HG03565 (cell line): ENCODE results near the gene ARHGAP26.
"Not testable (repeated sequence)": the region's sequence is repeated elsewhere in the genome, so short reads cannot be mapped to it uniquely, and the experiment has no call there.

Experiments used
- ATAC-seq: cut with Tn5 transposase; IDR thresholded peaks from one replicate; pipeline ENCODE4 v1.9.1; 2021; ENCODE audit warnings: mild to moderate bottlenecking, moderate library complexity; ENCODE audit not compliant: unreplicated experiment

ARHGAP26 gene

GRCh38 chr5:143191720-143192119 is 421.5 kb downstream of the ARHGAP26 start:
- no peak for ATAC-seq

GRCh38 chr5:143192191-143192900 is 422.2 kb downstream of the ARHGAP26 start:
- ATAC-seq = no peak

DNA sequence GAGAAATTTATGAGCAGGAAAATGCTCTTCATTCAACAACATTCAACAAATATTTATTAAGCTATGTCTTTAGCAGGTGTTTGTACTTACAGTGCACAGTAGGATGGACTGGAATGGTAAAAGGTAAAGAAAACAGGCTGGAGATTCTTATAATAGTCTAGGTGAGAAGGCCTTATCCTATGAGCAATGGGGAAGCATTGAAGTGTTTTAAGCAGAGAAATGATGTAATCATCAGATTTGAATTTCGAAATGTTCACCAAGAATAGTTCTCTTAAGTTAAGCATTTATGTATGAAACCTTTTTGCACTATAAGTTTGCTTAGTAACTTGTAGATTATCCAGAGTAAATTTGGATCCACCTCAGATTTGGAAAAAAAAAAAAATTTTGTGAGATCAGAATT is 424.0 kb downstream of the ARHGAP26 start:
- no peak for ATAC-seq

GRCh38 chr5:143194713-143195112 is 424.5 kb downstream of the ARHGAP26 start:
- ATAC-seq = no peak

GRCh38 chr5:143195491-143195890 is 425.3 kb downstream of the ARHGAP26 start:
- ATAC-seq = no peak

DNA sequence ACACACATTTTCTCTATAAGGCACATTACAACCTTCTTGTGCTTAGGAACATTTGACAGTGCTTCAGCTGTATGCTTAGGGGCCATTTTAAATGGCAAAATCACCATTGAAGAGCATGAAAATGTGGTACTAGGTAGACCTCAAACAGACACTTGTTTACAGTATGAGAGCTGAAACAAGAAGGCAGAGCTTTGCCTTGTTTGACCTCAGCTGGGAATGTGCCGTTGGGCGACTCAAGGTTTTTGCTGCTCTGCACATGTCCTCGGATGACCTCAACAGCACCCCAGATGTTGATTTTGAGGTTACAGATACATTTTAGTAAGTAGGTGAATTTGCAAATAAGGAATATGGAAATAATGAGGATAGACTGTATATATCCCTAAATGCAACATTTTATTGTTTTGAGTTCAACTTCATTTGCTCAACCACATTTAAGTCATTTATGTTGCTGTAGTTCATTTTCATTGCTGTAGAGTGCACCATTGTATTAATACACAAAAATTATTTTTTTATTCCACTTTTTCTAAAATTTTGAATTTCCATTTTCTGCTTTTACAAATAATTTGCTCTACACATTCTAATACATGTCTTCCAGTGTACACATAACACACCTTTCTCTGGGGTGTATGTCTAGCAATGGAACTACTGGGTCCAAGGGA is 426.6 kb downstream of the ARHGAP26 start:
- ATAC-seq = no peak

DNA sequence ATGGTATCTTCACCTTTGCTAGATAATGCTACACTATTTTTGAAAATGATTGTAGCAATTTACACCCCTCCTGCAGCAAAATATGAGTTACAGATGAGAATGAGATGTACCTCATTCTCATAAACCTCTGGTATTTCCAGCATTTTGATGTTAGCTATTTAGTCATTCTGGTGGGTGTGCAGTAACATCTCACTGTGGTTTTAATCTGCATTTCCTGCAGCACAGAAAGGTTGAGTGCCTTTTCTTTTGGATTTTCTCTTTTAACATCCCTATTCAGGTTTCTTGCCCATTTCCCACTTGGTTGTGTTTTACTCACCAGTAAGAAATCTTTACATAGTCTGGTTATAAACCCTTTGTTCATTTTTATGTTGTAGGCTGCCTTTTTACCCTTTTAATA is 427.1 kb downstream of the ARHGAP26 start:
- no peak for ATAC-seq

GRCh38 chr5:143198332-143198731 is 428.2 kb downstream of the ARHGAP26 start:
- ATAC-seq = no peak

DNA sequence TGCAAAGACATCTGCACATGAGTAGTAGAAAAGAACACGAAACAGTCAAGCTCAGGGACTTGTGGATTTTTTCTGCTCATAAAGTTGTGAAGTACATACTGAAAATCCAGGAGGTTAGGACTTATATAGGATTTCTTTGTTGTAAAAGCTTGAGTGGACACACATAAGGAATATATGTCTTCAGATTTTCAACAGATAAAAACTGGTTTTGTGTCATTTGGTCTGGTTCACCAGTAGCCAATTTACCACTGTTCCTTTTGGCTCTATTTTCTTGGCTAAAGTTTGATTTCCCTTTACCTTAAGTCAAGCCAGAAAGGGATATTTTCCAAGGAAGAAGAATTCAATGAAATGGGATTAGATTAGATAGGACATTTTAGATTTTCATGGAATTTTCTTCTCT is 429.0 kb downstream of the ARHGAP26 start:
- ATAC-seq = no peak

DNA sequence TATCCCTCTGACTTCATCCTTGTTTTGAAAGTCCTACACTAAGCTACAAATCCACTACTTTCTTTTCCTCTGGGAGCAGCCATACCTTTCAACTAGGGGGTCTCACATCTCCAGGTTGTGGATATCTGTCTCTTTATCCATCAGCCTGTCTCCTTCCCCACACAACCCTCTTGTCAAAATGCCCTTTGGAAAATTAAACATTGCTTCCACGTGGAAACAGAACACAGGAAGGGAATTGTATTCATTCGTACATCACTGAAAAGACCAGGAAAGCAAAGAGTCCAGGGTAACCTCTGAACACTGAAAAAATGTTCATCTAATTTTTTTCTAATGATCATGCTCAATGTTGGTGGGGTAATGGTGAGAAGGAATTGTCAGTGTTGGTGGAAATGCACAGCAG is 429.7 kb downstream of the ARHGAP26 start:
- no peak for ATAC-seq

DNA sequence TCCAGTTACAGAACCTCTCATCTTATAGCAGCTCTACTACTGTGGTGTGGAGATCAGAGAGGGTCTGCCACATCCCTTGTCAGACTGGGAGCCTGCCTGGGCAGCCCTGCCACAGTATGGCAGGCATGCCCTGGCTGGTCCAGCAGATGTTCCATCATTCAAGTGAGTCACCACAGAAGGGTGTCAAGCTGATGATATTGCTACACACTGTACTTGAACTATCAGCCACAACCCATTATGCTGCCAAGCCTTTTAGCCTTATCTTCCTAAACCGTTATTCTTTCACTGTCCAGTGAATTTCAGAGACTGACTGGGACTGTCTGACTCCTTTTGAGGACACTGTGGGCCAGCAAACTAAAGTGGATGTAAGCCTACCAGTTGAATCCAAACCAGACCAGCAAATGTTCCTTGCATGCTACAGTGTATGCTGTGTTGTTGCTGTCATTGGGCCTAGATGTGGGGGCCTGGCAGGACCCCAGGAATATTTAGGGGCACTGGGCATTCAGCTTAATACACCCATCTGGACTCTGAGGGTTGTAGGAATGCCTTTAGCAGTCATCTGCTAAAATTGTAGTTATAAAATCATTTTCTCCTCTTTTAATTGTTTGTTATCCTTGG is 430.7 kb downstream of the ARHGAP26 start:
- no peak for ATAC-seq

DNA sequence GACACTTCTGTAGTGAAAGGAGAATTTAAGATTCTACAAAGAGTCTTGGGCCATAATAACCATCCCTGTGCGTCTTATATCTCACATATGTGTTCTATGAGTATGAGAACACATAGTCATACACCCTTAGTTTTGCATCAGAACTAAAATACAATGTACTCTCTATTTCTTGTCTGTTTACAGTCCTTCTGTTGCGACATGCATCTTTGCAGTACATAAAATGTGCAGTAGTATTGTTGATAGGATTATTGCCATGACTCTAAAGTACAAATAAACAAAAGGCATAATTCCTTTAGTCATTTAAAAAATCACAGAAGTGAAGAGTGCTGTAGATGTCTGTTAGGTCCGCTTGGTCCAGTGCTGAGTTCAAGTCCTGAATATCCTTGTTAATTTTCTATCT is 431.4 kb downstream of the ARHGAP26 start:
- no peak for ATAC-seq

GRCh38 chr5:143203301-143203956 is 433.3 kb downstream of the ARHGAP26 start:
- not testable (repeated sequence) for ATAC-seq

DNA sequence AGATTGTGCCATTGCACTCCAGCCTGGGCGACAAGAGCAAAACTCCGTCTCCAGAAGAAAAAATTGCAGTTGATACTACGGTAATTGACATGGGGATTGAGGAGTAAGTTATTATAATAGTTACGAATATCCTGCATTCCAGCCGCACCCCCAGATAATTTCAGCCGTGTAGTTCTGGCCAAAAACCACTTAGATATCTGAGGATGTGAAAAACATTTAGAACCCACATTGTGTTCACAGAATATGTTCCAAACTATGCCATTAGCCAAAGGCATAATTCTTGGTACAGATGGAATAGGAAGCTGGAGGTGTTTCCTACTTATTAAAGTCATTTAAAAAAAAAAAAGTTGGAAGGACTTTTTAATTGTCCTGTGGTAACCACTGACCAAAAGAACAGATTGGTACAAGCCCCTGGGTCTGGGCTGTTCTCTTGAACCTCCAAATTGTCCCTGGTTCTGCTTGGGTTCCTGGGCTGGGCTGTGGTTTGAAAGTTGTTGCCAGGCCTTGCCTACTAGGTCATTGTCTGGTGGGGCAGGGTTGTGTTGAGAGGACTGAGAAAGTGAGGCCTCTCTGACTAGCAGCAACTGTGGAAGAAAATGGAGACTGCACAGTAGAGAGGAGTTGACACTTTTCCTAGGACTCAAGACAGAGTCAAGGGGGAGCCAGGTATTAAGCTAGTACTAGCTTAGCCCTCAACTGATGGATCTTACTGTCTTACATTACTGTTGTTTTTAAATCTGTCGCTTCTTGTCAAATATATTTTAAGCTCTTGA is 434.5 kb downstream of the ARHGAP26 start:
- ATAC-seq = no peak

GRCh38 chr5:143205386-143205785 is 435.2 kb downstream of the ARHGAP26 start:
- no peak for ATAC-seq

GRCh38 chr5:143205883-143206195 is 435.7 kb downstream of the ARHGAP26 start:
- ATAC-seq = peak; percentile 23

- ATAC-seq = peak; percentile 37
These were observed 436.2 kb downstream of the ARHGAP26 start for GRCh38 chr5:143206196-143207053.

- ATAC-seq = no peak
These were observed 436.9 kb downstream of the ARHGAP26 start for GRCh38 chr5:143207058-143207457.

DNA sequence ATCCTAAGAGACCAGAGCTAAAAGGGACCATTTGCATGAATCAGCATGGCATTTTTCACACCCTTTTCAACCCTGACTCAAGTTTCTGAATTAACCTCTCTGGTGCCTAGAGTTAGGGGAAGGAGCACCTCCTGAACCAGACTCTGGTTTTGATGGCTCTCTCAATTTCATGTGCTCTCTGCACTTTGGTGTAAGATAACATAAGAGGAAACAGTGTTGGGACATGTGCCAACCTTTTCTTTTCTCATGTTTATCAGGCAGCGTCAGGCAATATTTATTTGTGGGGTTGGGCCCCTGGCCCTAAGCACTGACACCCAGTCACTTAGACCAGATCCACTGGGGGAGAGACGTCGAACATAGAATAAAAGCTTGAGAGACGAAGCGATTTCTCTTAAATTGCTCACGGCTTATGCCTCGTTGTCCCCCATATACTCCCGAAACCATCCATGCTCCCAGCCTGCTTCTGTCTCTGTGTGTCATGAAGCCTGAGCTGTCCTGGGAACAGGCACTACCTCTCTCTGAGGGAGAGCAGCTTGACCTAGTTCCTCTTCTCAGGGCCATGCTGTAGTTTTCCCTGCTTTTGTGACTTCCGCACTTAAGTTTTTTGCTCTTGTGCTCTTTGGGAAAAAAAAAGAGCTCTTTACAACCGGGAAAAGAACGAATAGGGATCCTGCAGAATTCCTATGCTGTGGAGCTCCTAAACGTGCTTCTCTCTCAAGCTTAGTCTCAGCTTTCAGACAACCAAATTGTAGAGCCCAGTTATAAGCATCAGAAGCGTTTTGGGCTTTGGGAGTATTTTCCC is 437.6 kb downstream of the ARHGAP26 start:
- no peak for ATAC-seq

DNA sequence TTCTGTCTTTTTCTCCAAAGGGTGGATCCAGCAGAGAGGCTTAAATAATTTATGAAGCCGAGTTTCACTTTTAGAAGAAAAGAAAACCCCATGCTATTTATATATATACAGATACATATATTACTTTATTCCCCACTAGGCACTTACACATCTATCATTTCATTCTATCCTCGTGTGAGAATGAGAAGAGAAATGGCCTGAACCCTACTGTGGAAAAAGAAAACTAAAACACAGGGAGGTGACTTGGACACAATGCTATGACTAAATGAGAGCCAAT is 438.1 kb downstream of the ARHGAP26 start:
- no peak for ATAC-seq
